GM21717 (cell line): ENCODE results near the gene F8A1.
"Not testable (repeated sequence)": the region's sequence is repeated elsewhere in the genome, so short reads cannot be mapped to it uniquely, and the experiment has no call there.

Experiments
- ATAC-seq: cut with Tn5 transposase; IDR thresholded peaks from one replicate; pipeline ENCODE4 v1.9.1; 2021; ENCODE audit warnings: mild to moderate bottlenecking, moderate library complexity; ENCODE audit not compliant: unreplicated experiment

Gene F8A1

GRCh38 chrX:154886069-154886788, at the start of gene F8A1:
TSS of gene F8A1 (plus strand) at chrX:154886355. CDS start at chrX:154886375, 20 bp downstream.
- ATAC-seq, result peak; percentile 64

- ATAC-seq, result no peak
Observed at GRCh38 chrX:154840856-154841255, 45.3 kb upstream of the F8A1 start.

- ATAC-seq, result no peak
Observed at GRCh38 chrX:154850957-154851611, 35.1 kb upstream of the F8A1 start.

GRCh38 chrX:154855256-154855655, 30.9 kb upstream of the F8A1 start:
- no peak for ATAC-seq

GRCh38 chrX:154868522-154868921, 17.6 kb upstream of the F8A1 start:
- not testable (repeated sequence) for ATAC-seq

- ATAC-seq, result no peak
Observed at GRCh38 chrX:154873329-154873728, 12.8 kb upstream of the F8A1 start.

GRCh38 chrX:154884069-154884468, 2.1 kb upstream of the F8A1 start:
- not testable (repeated sequence) for ATAC-seq

GRCh38 chrX:154885057-154885456, 1.1 kb upstream of the F8A1 start:
- ATAC-seq, result not testable (repeated sequence)

- ATAC-seq, result not testable (repeated sequence)
Observed at GRCh38 chrX:154885549-154885948, 606 bp upstream of the F8A1 start.

- peak; percentile 51 for ATAC-seq
Observed at GRCh38 chrX:154886789-154887221, 650 bp downstream of the F8A1 start.

- ATAC-seq, result no peak
Observed at GRCh38 chrX:154890990-154891639, 5.0 kb downstream of the F8A1 start.

GRCh38 chrX:154892296-154892695, 6.1 kb downstream of the F8A1 start:
- no peak for ATAC-seq

GRCh38 chrX:154900323-154900722, 14.2 kb downstream of the F8A1 start:
- ATAC-seq, result no peak

GRCh38 chrX:154902408-154902807, 16.3 kb downstream of the F8A1 start:
- ATAC-seq, result no peak

GRCh38 chrX:154908821-154909220, 22.7 kb downstream of the F8A1 start:
- ATAC-seq, result no peak

GRCh38 chrX:154910048-154910447, 23.9 kb downstream of the F8A1 start:
- not testable (repeated sequence) for ATAC-seq

- ATAC-seq, result not testable (repeated sequence)
Observed at GRCh38 chrX:154910528-154910927, 24.4 kb downstream of the F8A1 start.

GRCh38 chrX:154914052-154914451, 27.9 kb downstream of the F8A1 start:
- ATAC-seq, result no peak

- peak; percentile 52 for ATAC-seq
Observed at GRCh38 chrX:154918060-154918483, 31.9 kb downstream of the F8A1 start.

- ATAC-seq, result not testable (repeated sequence)
Observed at GRCh38 chrX:154924771-154925170, 38.6 kb downstream of the F8A1 start.
